ENCODE results near the gene PPP1CA.

DNA sequence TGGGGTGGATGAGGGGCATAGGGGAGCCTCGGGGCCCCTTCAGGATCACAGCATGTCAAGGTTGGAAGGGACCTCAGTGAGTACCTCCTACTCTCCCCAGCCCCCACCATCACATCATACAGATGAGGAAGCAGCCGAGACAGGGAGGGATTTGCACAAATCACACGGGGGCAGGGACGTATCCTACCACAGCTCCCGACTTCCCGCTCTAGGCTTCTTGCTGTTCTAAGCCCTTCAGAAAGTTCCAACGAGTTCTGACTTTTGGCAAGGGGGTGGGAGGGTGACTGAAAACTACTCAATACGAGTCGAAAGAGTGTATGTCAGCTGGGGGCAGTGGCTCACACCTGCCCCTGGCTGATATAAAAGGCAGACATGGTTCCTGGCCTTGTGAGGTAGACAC, 14.6 kb downstream of the PPP1CA start:
- TF ChIP-seq, protein P1, sequence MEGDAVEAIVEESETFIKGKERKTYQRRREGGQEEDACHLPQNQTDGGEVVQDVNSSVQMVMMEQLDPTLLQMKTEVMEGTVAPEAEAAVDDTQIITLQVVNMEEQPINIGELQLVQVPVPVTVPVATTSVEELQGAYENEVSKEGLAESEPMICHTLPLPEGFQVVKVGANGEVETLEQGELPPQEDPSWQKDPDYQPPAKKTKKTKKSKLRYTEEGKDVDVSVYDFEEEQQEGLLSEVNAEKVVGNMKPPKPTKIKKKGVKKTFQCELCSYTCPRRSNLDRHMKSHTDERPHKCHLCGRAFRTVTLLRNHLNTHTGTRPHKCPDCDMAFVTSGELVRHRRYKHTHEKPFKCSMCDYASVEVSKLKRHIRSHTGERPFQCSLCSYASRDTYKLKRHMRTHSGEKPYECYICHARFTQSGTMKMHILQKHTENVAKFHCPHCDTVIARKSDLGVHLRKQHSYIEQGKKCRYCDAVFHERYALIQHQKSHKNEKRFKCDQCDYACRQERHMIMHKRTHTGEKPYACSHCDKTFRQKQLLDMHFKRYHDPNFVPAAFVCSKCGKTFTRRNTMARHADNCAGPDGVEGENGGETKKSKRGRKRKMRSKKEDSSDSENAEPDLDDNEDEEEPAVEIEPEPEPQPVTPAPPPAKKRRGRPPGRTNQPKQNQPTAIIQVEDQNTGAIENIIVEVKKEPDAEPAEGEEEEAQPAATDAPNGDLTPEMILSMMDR (IDR thresholded peaks at IDR 0.05; ENCODE audit: borderline replicate concordance, extremely low read depth, low read length, poor library complexity, severe bottlenecking), result no peak
- TF ChIP-seq EZH2 (IDR thresholded peaks at IDR 0.05; ENCODE audit: borderline replicate concordance, low read depth, low read length, severe bottlenecking), result no peak
